B cell (primary cell): ENCODE data around the gene ASTN1.

Source experiments
- CTCF ChIP-seq: fragments of 200-600 bp; IDR thresholded peaks from one replicate; pipeline ENCODE4 v1.8.0; 2022; ENCODE audit warnings: antibody characterized with exemption, mild to moderate bottlenecking
- EZH2 ChIP-seq: IDR thresholded peaks from 2 replicates; pipeline ENCODE4 v1.6.1; 2012; ENCODE audit warnings: borderline replicate concordance, low read depth, mild to moderate bottlenecking, moderate library complexity, low read length; ENCODE audit not compliant: insufficient read depth, poor library complexity, severe bottlenecking

GRCh38 chr1:176879784-176880620, 284.5 kb downstream of the ASTN1 start:
- no peak for TF ChIP-seq CTCF
- TF ChIP-seq EZH2, result no peak
